Ovary (tissue), 3 donors: ENCODE data around the gene PLXNA4.

Source experiments
- EP300 ChIP-seq: sonication (generic); formaldehyde crosslinking; IDR thresholded peaks from one replicate; pipeline ENCODE4 v1.6.1; 2017; ENCODE audit warnings: antibody characterized with exemption
- TF ChIP-seq, protein P1 (sequence below), 3 donors: fragments of 450-650 bp in 2 of 3; fragments of 200-600 bp in 1 of 3; IDR thresholded peaks; one replicate each; pipeline versions ENCODE4 v1.5.1 to v1.8.0; 2016 to 2022; ENCODE audit warnings: antibody characterized with exemption in 3 of 3, mild to moderate bottlenecking in 1 of 3
- donor health status: DM: no; HTN: no; CAD: no.

DNA sequence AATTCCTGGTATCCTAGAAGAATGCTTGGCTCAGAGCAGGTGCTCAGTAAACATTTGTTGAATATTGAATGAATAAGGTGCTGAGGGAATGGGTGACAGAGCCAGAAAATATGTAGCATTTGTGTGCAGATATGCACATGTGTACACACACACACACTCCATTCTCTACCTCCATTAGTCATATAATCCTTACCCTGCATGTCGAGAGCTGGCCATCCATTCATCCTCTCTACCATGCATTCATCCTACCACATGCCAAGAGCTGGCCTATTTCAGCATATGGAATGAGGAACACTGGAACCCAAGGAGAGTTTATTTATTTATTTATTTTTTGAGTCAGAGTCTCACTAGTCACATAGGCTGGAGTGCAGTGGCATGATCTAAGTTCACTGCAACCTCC lies 284.8 kb downstream of the PLXNA4 start:
- TF ChIP-seq, protein P1, sequence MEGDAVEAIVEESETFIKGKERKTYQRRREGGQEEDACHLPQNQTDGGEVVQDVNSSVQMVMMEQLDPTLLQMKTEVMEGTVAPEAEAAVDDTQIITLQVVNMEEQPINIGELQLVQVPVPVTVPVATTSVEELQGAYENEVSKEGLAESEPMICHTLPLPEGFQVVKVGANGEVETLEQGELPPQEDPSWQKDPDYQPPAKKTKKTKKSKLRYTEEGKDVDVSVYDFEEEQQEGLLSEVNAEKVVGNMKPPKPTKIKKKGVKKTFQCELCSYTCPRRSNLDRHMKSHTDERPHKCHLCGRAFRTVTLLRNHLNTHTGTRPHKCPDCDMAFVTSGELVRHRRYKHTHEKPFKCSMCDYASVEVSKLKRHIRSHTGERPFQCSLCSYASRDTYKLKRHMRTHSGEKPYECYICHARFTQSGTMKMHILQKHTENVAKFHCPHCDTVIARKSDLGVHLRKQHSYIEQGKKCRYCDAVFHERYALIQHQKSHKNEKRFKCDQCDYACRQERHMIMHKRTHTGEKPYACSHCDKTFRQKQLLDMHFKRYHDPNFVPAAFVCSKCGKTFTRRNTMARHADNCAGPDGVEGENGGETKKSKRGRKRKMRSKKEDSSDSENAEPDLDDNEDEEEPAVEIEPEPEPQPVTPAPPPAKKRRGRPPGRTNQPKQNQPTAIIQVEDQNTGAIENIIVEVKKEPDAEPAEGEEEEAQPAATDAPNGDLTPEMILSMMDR (IDR thresholded peaks at IDR 0.05), result no peak
- no peak for TF ChIP-seq EP300
